Suppressor macrophage treated with lipopolysaccharide for 4 hours (primary cell): ENCODE data around the gene CRMP1.
"Not testable (repeated sequence)": the region's sequence is repeated elsewhere in the genome, so short reads cannot be mapped to it uniquely, and the experiment has no call there.

Source experiments
- DNase-seq: peaks from one replicate; pipeline ENCODE4 v3.0.0-alpha.2; 2020

The CRMP1 gene

DNA sequence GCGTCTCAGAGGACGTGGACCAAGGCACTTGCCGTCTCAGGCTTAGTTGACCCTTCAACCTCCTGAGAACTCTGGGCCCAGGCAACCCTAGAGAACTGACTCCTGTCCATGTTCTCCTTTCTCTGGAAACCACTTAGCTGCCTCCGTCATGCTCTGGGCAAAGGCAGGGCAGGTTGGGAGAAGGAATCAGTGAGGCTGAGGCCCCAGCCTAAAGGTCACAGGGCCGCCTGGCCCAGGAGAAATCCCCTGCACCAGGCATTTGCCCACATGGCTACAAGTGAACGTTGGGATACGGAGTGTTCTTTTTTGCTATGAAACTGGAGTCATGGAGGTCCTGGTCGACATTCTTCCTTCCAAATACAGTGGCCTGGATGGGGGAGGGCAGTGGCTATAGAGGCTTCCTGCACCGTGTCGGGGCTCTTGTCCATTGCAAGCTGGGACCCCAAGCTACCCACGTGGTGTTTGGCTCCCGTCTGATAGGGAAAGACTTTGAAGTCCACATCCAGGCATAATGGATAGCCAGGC is 76.0 kb downstream of the CRMP1 start:
- DNase-seq = no peak

GRCh38 chr4:5816101-5816500 is 76.8 kb downstream of the CRMP1 start:
- no peak for DNase-seq

- DNase-seq = no peak
Observed at GRCh38 chr4:5815641-5816040, 77.2 kb downstream of the CRMP1 start.

DNA sequence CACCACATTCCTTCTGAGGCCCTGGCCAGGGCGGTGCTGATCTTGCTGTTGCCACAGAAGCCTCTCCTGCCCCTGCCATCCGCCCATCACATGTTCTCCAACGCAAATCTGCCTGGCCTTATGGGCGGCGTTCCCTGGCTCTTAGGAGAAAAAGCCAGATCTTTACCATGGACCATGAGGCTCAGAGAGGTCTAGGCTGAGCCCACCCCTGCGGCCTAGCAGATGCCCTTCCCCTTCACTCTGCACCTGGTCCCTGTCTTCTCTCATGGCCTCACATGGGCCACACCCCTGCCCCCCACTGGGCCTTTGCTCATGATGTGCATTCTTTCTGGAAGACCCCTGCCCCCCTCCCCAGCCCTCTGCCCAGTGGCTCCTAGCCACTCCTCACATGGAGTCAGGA is 78.5 kb downstream of the CRMP1 start:
- DNase-seq = no peak

DNA sequence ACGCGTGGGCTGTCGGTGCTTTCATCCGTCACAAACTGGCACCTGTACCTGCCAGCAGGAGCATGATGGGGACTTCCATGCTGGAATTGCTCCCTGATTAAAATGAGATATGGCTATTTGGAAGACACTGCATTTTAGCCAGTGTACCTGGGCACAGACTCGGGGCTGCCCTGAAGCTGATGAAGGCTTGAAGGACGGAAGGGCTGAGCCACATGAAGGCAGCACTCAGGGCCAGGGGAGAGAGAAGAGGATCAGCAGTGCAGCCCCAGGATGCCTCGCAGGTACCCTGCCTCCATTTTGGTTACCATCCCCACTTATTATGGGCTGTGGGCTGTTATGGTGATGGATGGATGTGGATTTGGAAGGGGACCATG is 79.0 kb downstream of the CRMP1 start:
- DNase-seq = no peak

- DNase-seq = peak; percentile 81
Observed at GRCh38 chr4:5812506-5813229, 80.2 kb downstream of the CRMP1 start.

- not testable (repeated sequence) for DNase-seq
Observed at GRCh38 chr4:5812057-5812456, 80.8 kb downstream of the CRMP1 start.

- no peak for DNase-seq
Observed at GRCh38 chr4:5810770-5811430, 82.0 kb downstream of the CRMP1 start.

GRCh38 chr4:5810151-5810550 is 82.7 kb downstream of the CRMP1 start:
- no peak for DNase-seq

- DNase-seq = no peak
Observed at GRCh38 chr4:5809216-5809776, 83.6 kb downstream of the CRMP1 start.

DNA sequence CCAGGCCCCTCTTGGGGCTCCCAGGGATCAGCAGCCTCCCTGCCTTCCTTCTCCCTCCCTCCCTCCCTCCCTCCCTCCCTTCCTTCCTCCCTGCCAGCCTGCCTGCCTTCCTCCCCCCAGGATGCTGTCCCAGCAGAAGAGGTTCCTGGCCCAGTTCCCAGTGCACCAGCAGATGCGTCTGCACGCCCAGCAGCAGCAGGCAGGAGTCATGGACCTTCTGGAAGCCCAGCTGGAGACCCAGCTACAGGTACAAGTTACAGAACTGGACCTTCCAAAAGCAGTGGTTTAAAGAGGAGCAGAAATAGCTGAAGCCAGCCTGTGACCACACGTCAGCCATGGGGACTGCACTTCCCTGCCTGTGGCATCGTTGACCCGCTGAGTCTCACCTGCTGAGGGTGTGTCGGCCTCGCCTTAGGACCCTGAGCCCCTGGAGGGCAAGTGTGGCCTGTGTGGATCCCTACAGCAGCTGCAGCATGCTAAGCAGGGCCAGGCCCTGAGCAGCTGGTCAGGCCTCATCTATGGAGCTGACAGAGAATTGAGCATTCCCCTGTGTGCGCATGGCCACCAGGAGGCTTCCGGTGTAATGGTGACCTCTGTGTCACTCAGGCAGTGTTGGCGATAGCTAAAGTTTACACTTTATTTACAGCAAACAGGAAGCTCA is 84.7 kb downstream of the CRMP1 start:
- no peak for DNase-seq

DNA sequence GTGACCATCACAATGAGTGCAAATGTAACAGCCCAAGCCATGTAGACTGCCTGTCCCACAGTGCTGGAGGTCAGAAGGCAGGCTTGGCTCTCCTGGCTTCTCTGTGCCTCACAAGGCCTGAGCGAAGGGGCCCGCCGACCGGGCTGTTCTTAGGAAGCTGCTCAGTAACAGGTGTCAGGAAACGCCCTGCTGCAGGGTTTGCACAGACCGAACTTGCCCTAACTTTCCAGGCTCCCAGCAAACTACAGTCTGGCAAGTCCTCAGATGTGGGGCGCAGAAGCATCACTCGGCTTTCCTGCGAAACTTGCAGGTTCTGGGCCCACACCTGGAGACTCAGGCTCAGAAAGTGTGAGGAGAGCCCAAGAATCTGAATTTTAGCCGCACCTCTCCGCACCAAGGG is 87.6 kb downstream of the CRMP1 start:
- DNase-seq = no peak

- no peak for DNase-seq
Observed at GRCh38 chr4:5804656-5805055, 88.2 kb downstream of the CRMP1 start.

- no peak for DNase-seq
Observed at GRCh38 chr4:5802565-5802964, 90.3 kb downstream of the CRMP1 start.

GRCh38 chr4:5801696-5802095 is 91.2 kb downstream of the CRMP1 start:
- DNase-seq = no peak

- no peak for DNase-seq
Observed at GRCh38 chr4:5800496-5800895, 92.4 kb downstream of the CRMP1 start.

DNA sequence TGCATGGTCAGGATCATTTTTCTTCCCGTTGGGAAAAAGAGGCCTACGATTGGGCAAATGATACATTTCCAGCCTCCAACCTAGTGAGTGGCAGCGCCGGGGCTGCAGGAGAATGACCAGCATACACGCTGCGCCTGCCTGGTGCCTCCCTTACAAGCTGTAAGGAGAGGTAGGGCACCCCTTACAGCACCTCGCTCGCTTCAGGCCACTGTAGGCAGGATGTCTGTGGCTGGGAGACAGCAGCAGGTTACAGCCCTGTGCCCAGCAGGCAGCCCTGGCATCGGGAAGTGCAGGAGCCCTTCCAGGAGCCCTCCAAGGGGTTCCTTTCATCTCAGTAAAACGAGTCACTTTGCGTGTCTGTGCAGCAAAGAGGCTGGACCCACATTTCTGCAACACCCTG is 93.5 kb downstream of the CRMP1 start:
- no peak for DNase-seq

DNA sequence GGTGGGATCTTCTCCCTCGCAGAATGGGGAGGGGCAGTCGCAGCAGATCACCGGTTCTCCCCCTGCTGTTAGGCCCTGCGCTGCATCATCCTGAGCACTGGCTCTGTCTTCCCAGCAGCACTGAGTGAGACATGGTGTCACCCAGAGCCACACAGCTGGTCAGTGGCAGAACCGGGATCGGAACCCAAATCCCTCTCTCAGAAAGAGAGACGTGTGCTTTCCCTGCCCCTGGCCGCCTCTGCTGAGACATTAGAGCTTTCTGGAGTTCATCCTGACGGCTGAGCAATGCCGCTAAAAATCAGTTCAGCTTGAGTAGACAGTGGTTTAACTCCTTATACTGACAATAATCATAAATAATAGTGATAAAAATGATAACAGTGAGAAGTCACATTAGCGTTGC is 93.9 kb downstream of the CRMP1 start:
- DNase-seq = no peak

GRCh38 chr4:5798462-5798861 is 94.4 kb downstream of the CRMP1 start:
- no peak for DNase-seq

- no peak for DNase-seq
Observed at GRCh38 chr4:5797866-5798265, 95.0 kb downstream of the CRMP1 start.

- DNase-seq = no peak
Observed at GRCh38 chr4:5796976-5797375, 95.9 kb downstream of the CRMP1 start.

- no peak for DNase-seq
Observed at GRCh38 chr4:5795580-5795979, 97.3 kb downstream of the CRMP1 start.

GRCh38 chr4:5793514-5793913 is 99.4 kb downstream of the CRMP1 start:
- no peak for DNase-seq

DNA sequence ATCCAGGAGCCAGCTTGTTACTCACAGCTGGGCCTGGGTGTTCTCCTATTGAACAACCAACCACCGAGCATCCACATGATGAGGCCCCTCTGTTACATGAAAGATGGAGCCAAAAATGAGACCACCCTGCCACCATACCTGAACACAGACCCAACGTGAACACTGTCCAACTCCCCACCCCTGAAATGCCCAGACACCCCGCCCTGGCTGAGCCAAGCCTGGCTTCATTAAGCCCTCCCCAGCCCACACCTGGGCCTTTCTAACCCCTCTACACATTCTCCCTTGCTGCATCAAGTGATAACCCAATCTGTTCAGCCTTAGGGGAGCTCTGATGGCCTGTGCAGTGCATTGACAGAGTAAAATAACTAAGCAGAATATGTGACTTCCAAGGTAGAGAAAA is 101.2 kb downstream of the CRMP1 start:
- DNase-seq = no peak
